ENCODE data around the gene OPALIN.

OPALIN gene

DNA sequence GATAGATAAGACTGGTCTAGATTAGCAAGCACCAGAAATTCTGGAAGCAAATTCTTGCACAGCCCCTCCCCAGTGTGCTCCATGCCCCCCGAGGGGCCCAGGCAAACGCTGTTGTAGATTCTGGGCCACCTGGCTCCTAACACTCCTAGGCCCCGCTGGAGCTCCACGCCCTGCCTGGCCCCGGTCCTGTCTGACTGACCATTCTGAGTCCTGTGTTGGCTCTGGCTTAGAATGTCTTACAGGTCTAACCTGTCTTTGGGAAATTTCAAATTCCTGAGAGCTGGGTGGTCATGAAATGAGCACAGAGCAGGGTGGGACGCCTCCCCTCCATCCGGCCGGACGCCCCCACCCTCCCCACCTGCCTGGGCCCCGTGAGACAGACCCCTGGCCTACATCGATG, 12.6 kb upstream of the OPALIN start:
- DNase-seq, result no peak

- peak; percentile 2 to 66 for DNase-seq
Observed at GRCh38 chr10:96370584-96371157, 11.9 kb upstream of the OPALIN start.

DNA sequence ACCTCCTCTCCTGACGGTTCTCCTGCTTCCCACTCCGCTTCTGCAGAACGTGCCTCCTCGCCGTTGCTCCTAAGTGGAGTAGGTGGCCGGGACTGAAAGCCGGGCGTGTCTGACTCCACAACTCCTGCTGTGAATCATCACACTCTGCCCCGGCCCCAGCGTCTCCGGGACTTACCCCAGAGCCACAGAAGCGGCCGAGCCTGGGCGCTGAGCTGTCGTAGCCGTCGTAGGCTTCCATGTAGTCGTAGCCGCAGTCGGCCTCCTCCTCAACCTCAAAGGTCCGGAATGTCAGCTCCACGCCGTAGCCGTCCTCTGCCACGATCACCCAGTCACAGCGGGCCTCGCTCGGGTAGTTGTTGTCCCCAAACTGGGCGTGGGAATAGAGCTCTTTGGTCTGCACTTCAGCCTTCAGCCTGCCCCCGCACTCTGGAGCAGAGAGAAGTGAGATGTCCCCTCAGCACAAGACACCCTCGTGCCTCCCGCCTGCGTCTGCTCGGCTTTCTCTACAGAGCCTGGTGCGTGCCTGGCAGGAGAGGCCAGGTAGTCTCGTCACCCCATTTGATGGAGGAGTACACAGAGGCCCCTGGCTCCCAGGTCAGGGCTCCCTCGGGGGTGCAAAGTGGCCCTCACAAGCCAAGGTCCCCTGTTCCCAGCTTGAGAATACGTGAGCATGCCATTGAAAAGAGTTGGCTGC, 11.2 kb upstream of the OPALIN start:
- no peak for DNase-seq

DNA sequence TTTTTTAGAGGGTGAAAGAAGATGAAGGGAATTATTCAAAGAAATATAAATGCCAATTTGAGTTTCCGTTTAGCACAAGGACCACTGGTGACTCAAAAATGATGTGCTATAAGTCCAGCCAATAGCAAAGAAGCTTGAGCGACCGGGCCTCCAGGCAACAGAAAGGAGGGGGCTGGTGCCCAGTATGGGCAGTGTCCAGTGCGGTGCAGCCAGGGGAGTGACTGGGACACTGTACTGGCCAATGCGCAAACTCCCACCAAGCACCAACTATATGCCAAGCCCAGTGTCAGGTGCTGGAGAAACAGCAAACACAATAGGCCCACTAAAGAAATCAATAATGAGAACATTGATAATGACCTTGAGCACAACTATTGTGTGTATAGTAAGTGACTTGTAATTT, 10.2 kb upstream of the OPALIN start:
- no peak for DNase-seq

GRCh38 chr10:96367470-96367869, 8.7 kb upstream of the OPALIN start:
- no peak for DNase-seq

DNA sequence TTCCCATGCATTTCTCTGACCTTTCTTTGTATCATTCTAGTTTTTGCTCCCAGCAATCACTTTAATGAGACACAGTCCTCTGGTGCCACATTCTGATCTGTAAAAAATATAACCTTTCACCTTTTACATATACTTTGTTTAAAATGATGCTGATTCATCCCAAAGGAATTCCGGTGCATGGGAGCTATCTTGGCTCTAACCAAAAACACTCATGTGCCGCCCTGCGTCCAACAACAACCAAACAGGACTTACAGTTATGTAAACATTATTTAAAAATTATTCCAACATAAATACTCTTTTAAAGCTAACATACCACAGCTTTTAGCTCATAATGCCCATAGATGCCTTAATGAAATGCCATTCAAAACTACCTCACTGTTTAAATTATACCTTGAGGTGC, 7.7 kb upstream of the OPALIN start:
- DNase-seq, result no peak

- no peak for DNase-seq
Observed at GRCh38 chr10:96365571-96365970, 6.8 kb upstream of the OPALIN start.

- DNase-seq, result no peak
Observed at GRCh38 chr10:96360766-96361165, 2.0 kb upstream of the OPALIN start.

GRCh38 chr10:96360331-96360730, 1.5 kb upstream of the OPALIN start:
- no peak for DNase-seq

- DNase-seq, result no peak
Observed at GRCh38 chr10:96359616-96360015, 814 bp upstream of the OPALIN start.

- DNase-seq, result no peak
Observed at GRCh38 chr10:96357038-96357620, 1.7 kb downstream of the OPALIN start.

DNA sequence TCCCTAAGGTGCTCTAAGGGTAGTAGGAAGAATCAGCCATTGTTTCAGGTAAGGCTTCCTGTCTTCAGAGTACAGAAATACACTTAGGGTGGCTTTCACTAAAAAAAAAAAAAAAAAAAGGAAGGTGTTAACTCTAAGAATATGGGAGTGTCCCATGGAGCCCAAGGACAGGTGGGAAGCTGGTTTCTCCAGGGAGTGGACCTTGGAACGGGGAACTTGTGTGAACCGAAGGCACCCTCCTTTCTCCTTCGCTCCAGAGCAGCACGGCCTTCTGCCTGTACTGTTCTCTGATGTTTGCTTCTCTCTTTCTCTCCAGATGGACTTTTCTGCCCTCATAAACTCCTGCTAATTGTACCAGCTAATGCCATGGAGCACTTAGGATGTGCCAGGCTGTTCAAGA, 6.2 kb downstream of the OPALIN start:
- no peak for DNase-seq

DNA sequence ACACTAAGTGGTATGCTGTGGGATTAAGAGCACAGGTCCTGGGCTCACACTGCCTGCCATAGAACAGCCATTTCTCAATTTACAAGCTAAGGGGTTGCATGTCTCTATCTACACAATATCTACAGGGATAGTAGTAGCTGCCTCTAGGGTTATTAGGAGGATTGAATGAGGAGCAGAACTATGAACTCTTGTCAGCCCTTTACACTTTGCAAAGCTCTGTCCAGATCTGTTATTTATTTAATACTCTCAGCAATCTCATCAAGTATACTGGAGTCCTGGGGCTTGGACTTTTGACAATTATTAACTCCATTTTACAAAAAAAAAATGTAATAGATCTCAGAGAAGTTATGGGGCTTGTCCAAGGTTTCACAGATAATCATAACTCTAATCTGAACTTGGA, 6.8 kb downstream of the OPALIN start:
- DNase-seq, result no peak

- no peak for DNase-seq
Observed at GRCh38 chr10:96346295-96346694, 12.5 kb downstream of the OPALIN start.

- no peak for DNase-seq
Observed at GRCh38 chr10:96345222-96345621, 13.6 kb downstream of the OPALIN start.

GRCh38 chr10:96344178-96344577, 14.6 kb downstream of the OPALIN start:
- DNase-seq, result no peak

- DNase-seq, result no peak
Observed at GRCh38 chr10:96342402-96342801, 16.4 kb downstream of the OPALIN start.

GRCh38 chr10:96341219-96342182, 17.3 kb downstream of the OPALIN start:
- no peak for DNase-seq

- DNase-seq, result peak in 1 of 2 experiments; percentile 68
Observed at GRCh38 chr10:96339956-96340904, 18.6 kb downstream of the OPALIN start.

DNA sequence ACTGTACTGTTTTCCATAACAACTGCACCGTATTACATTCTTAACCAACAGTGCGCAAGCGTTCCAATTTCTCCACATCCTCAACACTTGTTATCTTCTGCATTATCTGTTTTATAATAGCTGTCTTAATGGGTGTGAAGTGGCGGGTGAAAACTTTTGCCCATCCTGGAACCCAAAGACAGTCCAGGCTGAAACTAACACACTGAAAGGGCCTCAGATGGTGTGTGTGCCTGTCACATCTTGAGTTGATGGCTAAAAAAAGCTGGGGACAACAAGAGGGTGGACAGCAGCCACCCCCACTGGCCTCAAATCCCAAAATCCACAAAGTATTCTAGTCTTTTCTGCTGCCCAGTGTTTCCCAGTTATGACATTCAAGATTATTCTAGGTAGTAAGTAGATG, 19.4 kb downstream of the OPALIN start:
- no peak for DNase-seq

DNA sequence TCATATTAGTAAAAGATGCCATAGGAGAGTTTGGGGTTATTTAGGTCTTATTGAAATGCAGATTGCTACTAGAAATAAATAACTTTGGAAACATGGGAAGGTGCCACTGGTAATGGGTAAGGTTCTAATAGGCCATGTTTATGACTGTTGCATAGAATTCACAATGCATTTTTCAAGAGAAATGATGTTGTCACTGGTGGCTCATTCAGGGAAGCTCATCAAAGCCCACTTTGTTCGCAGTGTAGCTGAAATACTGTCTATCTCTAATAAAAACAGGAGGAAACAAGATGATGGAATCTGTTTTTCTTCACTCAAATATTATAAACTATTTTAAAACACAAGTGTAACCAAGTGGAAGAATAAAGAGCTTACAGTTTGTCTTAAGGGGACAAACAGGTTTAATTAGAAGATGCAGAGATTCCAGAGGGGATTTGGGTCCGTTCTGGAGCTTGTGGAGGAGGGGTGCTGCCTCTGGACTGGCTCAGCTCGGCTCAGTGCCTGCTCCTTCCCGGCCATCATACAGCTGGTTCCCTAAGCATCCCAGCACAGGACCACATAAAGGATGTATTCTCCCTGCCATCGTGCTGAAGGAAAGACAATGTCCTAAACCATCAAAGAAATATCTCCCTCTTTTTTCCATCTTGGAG, 20.4 kb downstream of the OPALIN start:
- no peak for DNase-seq

DNA sequence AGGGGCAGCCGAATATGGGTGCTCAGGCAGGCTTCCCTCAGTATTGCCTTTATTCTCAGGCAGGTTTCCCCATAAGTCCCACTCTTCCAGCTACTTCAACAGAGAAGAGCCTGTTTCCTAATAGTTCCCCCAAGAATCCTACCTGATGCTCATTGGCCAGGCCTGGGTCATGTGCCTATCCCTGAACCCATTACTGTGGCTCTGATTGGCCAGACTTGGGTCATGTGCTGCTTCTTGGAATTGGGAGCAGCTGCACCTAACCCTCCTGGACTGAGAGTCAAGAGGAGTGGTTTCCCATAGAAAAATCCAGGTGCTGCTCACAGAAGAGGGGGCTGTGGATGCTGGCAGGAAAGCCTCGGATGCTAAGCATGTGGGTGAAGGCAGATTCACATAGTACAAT, 21.7 kb downstream of the OPALIN start:
- no peak for DNase-seq

All from NCI-H526 (cell line).